HL-60 (cell line): ENCODE results near the gene LTA4H.

Experiments used
- DNase-seq, 2 experiments: peaks; one replicate each; pipeline ENCODE4 v3.0.0-alpha.2; 2010 to 2020; ENCODE audit warnings: low read depth in 1 of 2, low spot score in 1 of 2
- H3K27ac ChIP-seq: fragments of 250-450 bp; sonication (Bioruptor Pico); replicated peaks from 2 replicates; pipeline ENCODE4 v1.5.1; 2020; ENCODE audit warnings: mild to moderate bottlenecking, moderate library complexity
- H3K27me3 ChIP-seq: fragments of 250-450 bp; sonication (Bioruptor Pico); 2 replicates; pipeline ENCODE4 v1.5.1; 2021; ENCODE audit warnings: mild to moderate bottlenecking, moderate library complexity; ENCODE audit not compliant: insufficient read depth, poor library complexity, severe bottlenecking
- H3K4me3 ChIP-seq: replicated peaks from 2 replicates; pipeline ENCODE4 v1.5.1; 2011; ENCODE audit warnings: mild to moderate bottlenecking, control low read depth, low read length; ENCODE audit not compliant: insufficient read depth
- CTCF ChIP-seq: IDR thresholded peaks from one replicate; pipeline ENCODE4 v1.5.1; 2011; ENCODE audit warnings: low read length, control low read depth, inconsistent platforms; ENCODE audit not compliant: insufficient read depth
- GABPA ChIP-seq: IDR thresholded peaks from 2 replicates; pipeline ENCODE4 v1.6.1; 2012; ENCODE audit warnings: low read depth
- POLR2AphosphoS5 ChIP-seq: IDR thresholded peaks from 2 replicates; pipeline ENCODE4 v1.6.1; 2012; ENCODE audit warnings: low read depth
- SPI1 ChIP-seq: IDR thresholded peaks from 2 replicates; pipeline ENCODE4 v1.6.1; 2012; ENCODE audit warnings: low read depth, mild to moderate bottlenecking, borderline replicate concordance
- TF ChIP-seq, protein P1 (sequence below): IDR thresholded peaks from 2 replicates; pipeline ENCODE4 v1.6.1; 2012; ENCODE audit warnings: low read depth; ENCODE audit not compliant: insufficient replicate concordance

The LTA4H gene

GRCh38 chr12:96081596-96081995 lies 46.2 kb upstream of the LTA4H start:
- no peak for DNase-seq
- no peak overlapping the region for H3K4me3 ChIP-seq
- no peaks in the 10 kb centered on the region for H3K27me3 ChIP-seq
- TF ChIP-seq GABPA = no peak
- TF ChIP-seq CTCF = no peak
- TF ChIP-seq, protein P1, sequence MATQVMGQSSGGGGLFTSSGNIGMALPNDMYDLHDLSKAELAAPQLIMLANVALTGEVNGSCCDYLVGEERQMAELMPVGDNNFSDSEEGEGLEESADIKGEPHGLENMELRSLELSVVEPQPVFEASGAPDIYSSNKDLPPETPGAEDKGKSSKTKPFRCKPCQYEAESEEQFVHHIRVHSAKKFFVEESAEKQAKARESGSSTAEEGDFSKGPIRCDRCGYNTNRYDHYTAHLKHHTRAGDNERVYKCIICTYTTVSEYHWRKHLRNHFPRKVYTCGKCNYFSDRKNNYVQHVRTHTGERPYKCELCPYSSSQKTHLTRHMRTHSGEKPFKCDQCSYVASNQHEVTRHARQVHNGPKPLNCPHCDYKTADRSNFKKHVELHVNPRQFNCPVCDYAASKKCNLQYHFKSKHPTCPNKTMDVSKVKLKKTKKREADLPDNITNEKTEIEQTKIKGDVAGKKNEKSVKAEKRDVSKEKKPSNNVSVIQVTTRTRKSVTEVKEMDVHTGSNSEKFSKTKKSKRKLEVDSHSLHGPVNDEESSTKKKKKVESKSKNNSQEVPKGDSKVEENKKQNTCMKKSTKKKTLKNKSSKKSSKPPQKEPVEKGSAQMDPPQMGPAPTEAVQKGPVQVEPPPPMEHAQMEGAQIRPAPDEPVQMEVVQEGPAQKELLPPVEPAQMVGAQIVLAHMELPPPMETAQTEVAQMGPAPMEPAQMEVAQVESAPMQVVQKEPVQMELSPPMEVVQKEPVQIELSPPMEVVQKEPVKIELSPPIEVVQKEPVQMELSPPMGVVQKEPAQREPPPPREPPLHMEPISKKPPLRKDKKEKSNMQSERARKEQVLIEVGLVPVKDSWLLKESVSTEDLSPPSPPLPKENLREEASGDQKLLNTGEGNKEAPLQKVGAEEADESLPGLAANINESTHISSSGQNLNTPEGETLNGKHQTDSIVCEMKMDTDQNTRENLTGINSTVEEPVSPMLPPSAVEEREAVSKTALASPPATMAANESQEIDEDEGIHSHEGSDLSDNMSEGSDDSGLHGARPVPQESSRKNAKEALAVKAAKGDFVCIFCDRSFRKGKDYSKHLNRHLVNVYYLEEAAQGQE = no peak
- H3K27ac ChIP-seq = no peak overlapping the region

GRCh38 chr12:96078231-96079135 lies 43.1 kb upstream of the LTA4H start:
- H3K27me3 ChIP-seq = no peaks in the 10 kb centered on the region
- H3K4me3 ChIP-seq = no peak overlapping the region
- DNase-seq = no peak
- H3K27ac ChIP-seq = no peak overlapping the region
- TF ChIP-seq CTCF (no peak), GABPA (no peak), SPI1 (no peak), POLR2AphosphoS5 (no peak)
- TF ChIP-seq, protein P1 = no peak

DNA sequence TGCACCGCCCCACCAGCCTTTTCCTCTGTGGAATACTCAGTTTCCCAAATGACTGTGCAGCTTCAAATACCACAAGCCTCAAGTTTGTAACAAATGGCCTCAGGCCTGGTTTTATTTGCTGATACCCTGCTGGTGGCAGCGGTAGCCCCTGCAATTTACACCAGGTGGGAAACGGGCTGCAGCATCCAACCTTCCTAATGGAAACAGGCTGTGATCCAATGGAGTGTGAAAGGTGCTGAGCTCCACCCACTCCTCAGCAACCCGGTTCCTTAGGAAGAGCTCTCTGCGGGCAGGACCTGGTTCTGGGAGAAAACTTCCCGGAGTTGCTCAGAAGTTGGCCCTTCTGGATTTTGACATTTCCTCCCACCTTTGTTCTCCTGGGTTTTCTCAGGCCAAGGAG lies 41.7 kb upstream of the LTA4H start:
- Histone ChIP-seq H3K27ac (no peak overlapping the region), H3K4me3 (no peak overlapping the region), H3K27me3 (no peaks in the 10 kb centered on the region)
- DNase-seq = no peak
- TF ChIP-seq CTCF = no peak
- TF ChIP-seq, protein P1 = no peak
- TF ChIP-seq SPI1 = no peak
- no peak for TF ChIP-seq POLR2AphosphoS5
- TF ChIP-seq GABPA = no peak
